GM19099 (cell line): ENCODE data around the gene NUP214.

ENCODE experiments used
- POLR2A ChIP-seq: IDR thresholded peaks from 3 replicates; pipeline ENCODE4 v1.6.1; 2011; ENCODE audit warnings: low read depth; ENCODE audit not compliant: insufficient read length; ENCODE audit errors: extremely low read depth

NUP214 gene

GRCh38 chr9:131277910-131278701, 152.7 kb downstream of the NUP214 start:
- TF ChIP-seq POLR2A: no peak

- no peak for TF ChIP-seq POLR2A
Measured at GRCh38 chr9:131278702-131279111, 153.3 kb downstream of the NUP214 start.

GRCh38 chr9:131279196-131279862, 153.9 kb downstream of the NUP214 start:
- no peak for TF ChIP-seq POLR2A

- TF ChIP-seq POLR2A: no peak
Measured at GRCh38 chr9:131279863-131280570, 154.6 kb downstream of the NUP214 start.

GRCh38 chr9:131280660-131281059, 155.3 kb downstream of the NUP214 start:
- no peak for TF ChIP-seq POLR2A

GRCh38 chr9:131281119-131281965, 156.0 kb downstream of the NUP214 start:
- no peak for TF ChIP-seq POLR2A

GRCh38 chr9:131282175-131282574, 156.8 kb downstream of the NUP214 start:
- no peak for TF ChIP-seq POLR2A

GRCh38 chr9:131282688-131283422, 157.5 kb downstream of the NUP214 start:
- TF ChIP-seq POLR2A: no peak
